Activated T-cell treated with anti-CD3 and anti-CD28 coated beads, Interleukin-2, amount 50 U/mL, for 24 hours (primary cell): Measurements from ENCODE around the gene STX3.
"Not testable (repeated sequence)": the region's sequence is repeated elsewhere in the genome, so short reads cannot be mapped to it uniquely, and the experiment has no call there.

Source experiments
- DNase-seq: peaks from one replicate; pipeline ENCODE4 v3.0.0-alpha.2; 2020
- H3K27ac Mint-ChIP-seq: 2 replicates; pipeline ENCODE4 v1.8.0; 2020; ENCODE audit warnings: mild to moderate bottlenecking, mixed read lengths
- H3K27me3 Mint-ChIP-seq: 2 replicates; pipeline ENCODE4 v1.8.0; 2020; ENCODE audit warnings: mixed read lengths
- H3K36me3 Mint-ChIP-seq: 2 replicates; pipeline ENCODE4 v1.8.0; 2020; ENCODE audit warnings: low read depth, mixed read lengths
- H3K4me1 Mint-ChIP-seq: 2 replicates; pipeline ENCODE4 v1.8.0; 2020; ENCODE audit warnings: low read depth, mixed read lengths
- H3K4me3 Mint-ChIP-seq: 2 replicates; pipeline ENCODE4 v1.8.0; 2020; ENCODE audit warnings: mild to moderate bottlenecking, moderate library complexity, mixed read lengths
- H3K9me3 Mint-ChIP-seq: 2 replicates; pipeline ENCODE4 v1.8.0; 2020; ENCODE audit warnings: mixed read lengths

STX3 gene

DNA sequence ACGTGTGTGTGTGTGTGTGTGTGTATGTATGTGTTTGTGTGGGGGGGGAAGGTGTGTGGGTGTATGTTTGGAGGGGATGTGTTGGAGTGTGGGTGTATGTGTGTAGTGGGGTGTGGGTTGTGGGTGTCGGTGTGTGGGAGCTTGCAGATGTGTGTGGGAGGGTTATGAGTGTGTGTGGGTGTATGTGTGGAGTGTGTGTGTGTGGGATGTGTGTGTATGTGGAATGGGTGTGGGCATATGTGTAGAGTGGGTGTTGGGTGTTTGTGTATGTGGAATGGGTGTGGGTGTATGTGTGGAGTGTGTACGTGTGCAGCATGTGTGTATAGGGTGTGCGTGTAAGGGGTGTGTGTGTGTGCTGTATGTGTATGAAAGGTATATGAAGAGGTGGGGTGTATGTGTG lies 14.7 kb downstream of the STX3 start:
- H3K36me3 Mint-ChIP-seq = peaks cover 5% of the 10 kb centered on the region
- H3K4me3 Mint-ChIP-seq = no peak overlapping the region
- H3K9me3 Mint-ChIP-seq = no peaks in the 10 kb centered on the region
- no peak for DNase-seq
- no peaks in the 10 kb centered on the region for H3K27me3 Mint-ChIP-seq
- H3K27ac Mint-ChIP-seq = no peak overlapping the region
- peaks cover 33% of the 10 kb centered on the region for H3K4me1 Mint-ChIP-seq

DNA sequence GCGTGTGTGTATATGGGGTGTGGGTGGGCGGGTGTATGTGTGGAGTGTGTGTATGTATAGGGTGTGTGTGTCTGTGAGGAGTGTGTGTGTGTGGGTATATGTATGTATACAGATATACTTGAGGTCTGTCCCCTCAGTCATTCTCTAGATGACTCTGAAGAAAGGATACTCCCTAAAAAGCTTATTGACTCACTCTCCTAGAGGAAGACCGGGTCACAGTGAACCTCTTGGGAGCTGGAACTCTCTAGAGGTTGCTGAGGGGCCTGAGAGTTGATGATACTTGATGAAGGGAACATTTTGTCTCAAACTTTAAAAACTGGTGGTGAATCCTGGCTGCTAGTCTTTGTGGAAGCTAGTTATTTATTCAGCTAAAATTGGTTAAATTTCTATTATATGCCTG lies 15.1 kb downstream of the STX3 start:
- Mint-ChIP-seq H3K27ac (no peak overlapping the region), H3K9me3 (no peaks in the 10 kb centered on the region), H3K27me3 (no peaks in the 10 kb centered on the region), H3K4me3 (no peak overlapping the region), H3K4me1 (peaks cover 28% of the 10 kb centered on the region), H3K36me3 (peaks cover 9% of the 10 kb centered on the region)
- DNase-seq = no peak

DNA sequence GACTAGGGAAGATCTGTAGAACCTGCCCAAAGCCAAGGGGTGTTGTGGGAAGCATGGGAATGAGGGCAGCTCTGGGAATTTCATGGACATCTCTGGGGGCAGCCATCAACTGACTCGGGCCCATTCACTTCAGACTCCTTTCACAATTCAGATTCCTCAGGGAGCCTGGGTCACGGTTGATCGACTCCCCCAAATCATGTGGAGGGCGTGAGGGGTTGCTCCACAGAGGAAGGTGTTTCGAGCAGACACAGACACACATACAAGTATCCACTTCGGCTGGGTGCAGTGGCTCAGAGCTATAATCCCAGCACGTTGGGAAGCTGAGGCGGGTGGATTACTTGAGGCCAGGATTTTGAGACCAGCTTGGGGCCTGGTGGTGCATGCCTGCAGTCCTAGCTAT lies 15.7 kb downstream of the STX3 start:
- no peaks in the 10 kb centered on the region for H3K9me3 Mint-ChIP-seq
- no peak overlapping the region for H3K4me3 Mint-ChIP-seq
- DNase-seq = no peak
- peaks cover 9% of the 10 kb centered on the region for H3K36me3 Mint-ChIP-seq
- peaks cover 32% of the 10 kb centered on the region for H3K4me1 Mint-ChIP-seq
- H3K27ac Mint-ChIP-seq = no peak overlapping the region
- no peaks in the 10 kb centered on the region for H3K27me3 Mint-ChIP-seq

DNA sequence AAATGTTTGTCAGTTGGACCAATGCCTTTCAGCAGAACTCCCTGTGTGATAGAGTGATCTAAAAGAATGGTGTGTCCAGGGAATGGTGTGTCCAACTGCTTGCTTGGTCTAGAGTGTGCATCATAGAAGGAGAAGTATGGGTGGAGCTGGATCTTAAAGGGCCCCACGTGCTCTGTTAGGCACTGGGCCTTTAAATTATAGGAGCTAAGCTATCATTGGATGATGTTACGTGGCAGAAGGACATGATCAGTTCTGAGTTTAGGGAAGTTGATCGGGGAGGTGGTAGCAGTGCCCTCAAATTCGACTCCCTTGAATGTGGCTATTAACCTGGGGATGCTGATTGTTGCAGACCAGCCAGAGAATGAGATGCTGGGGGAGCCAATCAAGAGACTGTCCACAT lies 16.4 kb downstream of the STX3 start:
- Mint-ChIP-seq H3K4me1 (peaks cover 37% of the 10 kb centered on the region), H3K9me3 (no peaks in the 10 kb centered on the region), H3K27ac (no peak overlapping the region), H3K4me3 (no peak overlapping the region), H3K27me3 (no peaks in the 10 kb centered on the region), H3K36me3 (peaks cover 9% of the 10 kb centered on the region)
- DNase-seq = no peak

DNA sequence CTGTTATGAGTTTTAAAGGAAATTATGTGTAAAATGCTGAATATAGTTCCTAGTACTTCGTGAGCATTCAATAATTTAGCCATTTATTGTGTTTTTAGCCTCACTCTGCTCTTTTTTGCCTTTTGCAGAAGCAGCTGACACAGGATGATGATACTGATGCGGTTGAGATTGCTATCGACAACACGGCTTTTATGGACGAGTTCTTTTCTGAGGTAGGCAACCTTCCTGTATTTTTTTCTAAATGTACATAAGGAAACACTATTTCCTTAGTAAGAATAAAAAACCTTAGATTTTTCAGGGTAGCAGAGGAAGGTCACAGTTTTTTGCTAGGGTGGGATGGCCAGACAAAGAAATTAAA lies 17.9 kb downstream of the STX3 start:
- Mint-ChIP-seq H3K27ac (no peak overlapping the region), H3K4me3 (no peak overlapping the region), H3K9me3 (no peaks in the 10 kb centered on the region), H3K36me3 (peaks cover 9% of the 10 kb centered on the region), H3K27me3 (no peaks in the 10 kb centered on the region), H3K4me1 (peaks cover 44% of the 10 kb centered on the region)
- DNase-seq = no peak

DNA sequence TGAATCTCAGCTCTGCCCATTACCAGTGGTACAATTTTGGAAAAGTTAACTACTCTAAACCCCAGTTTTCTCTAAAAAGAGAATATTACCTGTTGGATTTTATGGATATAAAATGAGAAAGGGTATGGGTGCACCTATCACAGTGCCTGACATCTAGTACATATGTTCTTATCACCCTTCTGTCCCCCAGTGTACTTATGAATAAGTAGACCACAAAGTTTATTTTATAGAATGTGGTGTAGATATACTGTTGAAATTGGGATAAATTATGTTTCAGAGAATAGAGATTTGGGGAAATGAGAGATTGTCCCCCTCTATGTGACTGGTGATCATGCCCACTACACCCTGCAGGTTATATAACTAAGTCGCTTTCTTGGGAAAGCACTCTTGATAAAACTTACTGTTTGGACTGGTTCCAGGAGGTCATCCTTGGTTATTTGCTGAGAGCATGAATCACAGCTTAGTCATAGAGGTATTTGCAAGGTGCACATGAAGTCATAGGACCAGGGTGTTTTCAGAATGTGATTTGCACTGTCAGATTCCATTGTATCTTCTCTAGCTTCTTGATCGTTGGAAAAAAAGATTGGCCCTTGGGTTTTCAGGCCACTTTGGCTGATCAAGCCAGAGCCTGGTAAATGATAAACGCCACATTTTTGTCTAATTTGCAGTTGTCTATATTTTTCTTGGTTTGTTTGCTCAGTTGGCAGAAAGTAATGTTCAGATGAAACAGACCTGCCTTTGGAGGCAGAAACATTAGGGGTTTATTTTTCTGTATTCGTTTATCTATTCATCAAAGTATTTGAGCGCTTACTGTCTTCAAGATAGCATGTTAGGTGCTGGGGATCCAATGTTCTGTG lies 21.3 kb downstream of the STX3 start:
- no peaks in the 10 kb centered on the region for H3K27me3 Mint-ChIP-seq
- H3K4me3 Mint-ChIP-seq = no peak overlapping the region
- DNase-seq = no peak
- no peak overlapping the region for H3K27ac Mint-ChIP-seq
- H3K36me3 Mint-ChIP-seq = peaks cover 9% of the 10 kb centered on the region
- peaks cover 38% of the 10 kb centered on the region for H3K4me1 Mint-ChIP-seq
- H3K9me3 Mint-ChIP-seq = no peaks in the 10 kb centered on the region

DNA sequence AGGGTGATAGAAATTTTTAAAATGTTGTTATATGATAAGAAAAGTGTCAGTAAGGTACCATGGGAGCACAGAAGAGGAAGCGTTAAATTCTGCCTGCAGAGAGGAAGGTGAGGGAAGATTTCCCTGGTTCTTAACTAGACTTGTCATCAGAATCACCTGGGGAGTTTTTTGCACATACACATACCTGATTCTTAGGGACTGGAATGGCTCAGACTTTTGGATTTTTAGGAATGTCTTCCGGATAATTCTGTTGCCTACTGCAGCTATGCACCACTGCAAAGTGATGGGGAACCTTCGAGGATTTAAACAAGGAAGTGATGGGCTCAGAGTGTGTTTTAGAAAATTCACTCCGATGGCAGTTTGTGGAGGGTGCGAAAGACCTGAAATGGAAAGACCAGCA lies 21.9 kb downstream of the STX3 start:
- peaks cover 9% of the 10 kb centered on the region for H3K36me3 Mint-ChIP-seq

DNA sequence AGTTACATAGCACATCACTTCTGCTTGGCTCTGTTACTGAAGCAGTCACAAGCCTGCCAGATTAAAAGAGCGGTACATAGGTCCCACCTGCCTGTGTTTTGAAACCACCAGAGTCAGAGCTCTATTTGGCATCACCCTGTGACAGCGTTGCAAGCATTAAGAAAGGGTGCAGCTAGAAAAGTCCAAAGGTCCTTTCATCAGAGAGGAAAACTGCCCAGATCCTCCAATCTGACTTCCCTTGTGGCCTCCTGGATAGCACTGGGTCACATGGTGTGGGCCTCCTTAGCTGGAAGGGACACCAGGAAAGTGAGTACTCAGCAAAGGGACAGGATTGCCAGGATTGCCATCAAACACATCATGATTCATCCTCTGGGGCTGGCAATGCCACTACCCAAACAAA lies 22.9 kb downstream of the STX3 start:
- H3K27me3 Mint-ChIP-seq = no peaks in the 10 kb centered on the region
- no peaks in the 10 kb centered on the region for H3K9me3 Mint-ChIP-seq
- H3K27ac Mint-ChIP-seq = no peak overlapping the region
- H3K36me3 Mint-ChIP-seq = peaks cover 9% of the 10 kb centered on the region
- DNase-seq = no peak
- no peak overlapping the region for H3K4me3 Mint-ChIP-seq
- H3K4me1 Mint-ChIP-seq = peaks cover 23% of the 10 kb centered on the region

More for the DNA sequence above, 21.9 kb downstream of the STX3 start:
- no peak overlapping the region for H3K4me3 Mint-ChIP-seq
- H3K9me3 Mint-ChIP-seq = no peaks in the 10 kb centered on the region
- H3K27ac Mint-ChIP-seq = no peak overlapping the region
- H3K27me3 Mint-ChIP-seq = no peaks in the 10 kb centered on the region
- DNase-seq = no peak
- H3K4me1 Mint-ChIP-seq = peaks cover 31% of the 10 kb centered on the region

DNA sequence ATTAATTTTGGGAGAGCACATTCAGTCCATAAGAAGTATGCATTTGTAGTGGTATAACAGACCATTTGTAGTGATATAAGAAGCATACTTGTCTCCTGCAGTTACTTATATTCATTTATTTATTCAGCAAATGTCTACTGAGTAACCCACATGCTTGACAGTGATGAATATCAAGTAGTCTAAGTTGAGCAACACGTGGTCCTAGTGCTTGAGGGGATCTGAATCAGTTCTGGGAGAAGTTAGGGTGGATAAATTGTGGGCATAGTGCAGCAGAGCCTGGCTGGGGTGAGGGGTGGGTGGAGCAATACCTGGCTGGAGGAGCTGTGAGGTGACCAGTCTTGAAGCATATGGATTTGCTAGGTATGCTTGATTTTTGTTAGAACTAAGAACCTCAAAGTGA lies 24.3 kb downstream of the STX3 start:
- no peak for DNase-seq
- Mint-ChIP-seq H3K9me3 (no peaks in the 10 kb centered on the region), H3K27ac (no peak overlapping the region), H3K4me1 (peaks cover 30% of the 10 kb centered on the region), H3K27me3 (no peaks in the 10 kb centered on the region), H3K4me3 (no peak overlapping the region), H3K36me3 (peaks cover 4% of the 10 kb centered on the region)

DNA sequence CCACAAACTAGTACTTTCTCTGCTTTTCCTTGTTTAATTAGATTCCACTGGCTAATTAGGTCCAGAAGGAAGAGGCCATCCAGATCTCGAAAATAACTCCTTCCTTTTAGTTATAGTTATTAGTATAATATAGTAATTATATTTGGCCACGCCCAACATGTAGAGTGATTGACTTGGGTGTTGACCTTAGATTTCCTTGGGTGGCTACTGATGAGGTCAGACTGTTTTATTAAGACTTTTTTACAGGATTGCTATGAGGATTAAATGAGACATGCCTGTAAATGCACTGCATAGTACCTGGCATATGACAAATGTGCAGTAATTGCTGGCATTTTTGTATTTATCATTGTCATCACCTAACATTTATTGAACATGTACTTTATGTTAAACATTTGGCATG lies 26.9 kb downstream of the STX3 start:
- no peak for DNase-seq
- peaks cover 14% of the 10 kb centered on the region for H3K4me1 Mint-ChIP-seq
- H3K27me3 Mint-ChIP-seq = no peaks in the 10 kb centered on the region
- no peaks in the 10 kb centered on the region for H3K9me3 Mint-ChIP-seq
- no peaks in the 10 kb centered on the region for H3K36me3 Mint-ChIP-seq
- no peak overlapping the region for H3K4me3 Mint-ChIP-seq
- H3K27ac Mint-ChIP-seq = no peak overlapping the region

DNA sequence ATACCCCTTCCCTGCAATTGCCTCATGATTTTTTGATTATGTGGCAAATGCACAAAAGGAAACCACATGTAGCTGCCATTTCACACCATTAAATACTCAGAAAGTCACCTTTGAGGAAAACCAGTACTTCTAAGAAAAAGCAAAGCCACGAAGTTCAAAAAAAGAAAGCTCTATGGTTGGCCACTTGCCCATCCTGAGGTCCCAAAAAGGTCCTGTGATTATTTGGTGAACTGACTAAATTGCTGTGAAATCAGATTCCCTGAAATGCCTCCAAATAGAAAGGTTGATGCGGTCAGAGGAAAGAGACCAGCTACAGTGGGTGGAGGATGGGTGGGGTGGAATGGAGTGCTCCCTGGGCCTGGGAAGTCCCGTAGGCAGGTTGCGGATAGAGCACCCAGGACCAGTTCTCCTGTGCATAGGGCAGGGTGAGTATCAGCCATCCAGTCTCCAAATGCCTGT lies 28.5 kb downstream of the STX3 start:
- Mint-ChIP-seq H3K9me3 (no peaks in the 10 kb centered on the region), H3K4me1 (peaks cover 12% of the 10 kb centered on the region), H3K27me3 (no peaks in the 10 kb centered on the region), H3K4me3 (no peak overlapping the region), H3K27ac (no peak overlapping the region), H3K36me3 (peaks cover 5% of the 10 kb centered on the region)
- DNase-seq = no peak

DNA sequence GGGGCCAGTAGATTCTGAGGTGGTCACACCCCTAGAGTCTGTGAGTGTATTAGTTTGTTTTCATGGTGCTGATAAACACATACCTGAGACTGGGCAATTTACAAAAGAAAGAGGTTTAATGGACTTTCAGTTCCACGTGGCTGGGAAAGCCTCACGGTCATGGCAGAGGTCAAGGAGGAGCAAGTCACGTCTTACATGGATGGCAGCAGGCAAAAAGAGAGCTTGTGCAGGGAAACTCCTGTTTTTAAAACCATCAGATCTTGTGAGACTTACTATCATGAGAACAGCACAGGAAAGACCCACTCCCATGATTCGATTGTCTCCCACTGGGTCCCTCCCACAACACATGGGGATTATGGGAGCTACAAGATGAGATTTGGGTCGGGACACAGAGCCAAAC lies 29.3 kb downstream of the STX3 start:
- peaks cover 12% of the 10 kb centered on the region for H3K4me1 Mint-ChIP-seq
- not testable (repeated sequence) for H3K9me3 Mint-ChIP-seq, H3K27me3 Mint-ChIP-seq, H3K27ac Mint-ChIP-seq, H3K4me3 Mint-ChIP-seq, DNase-seq
- H3K36me3 Mint-ChIP-seq = peaks cover 12% of the 10 kb centered on the region

DNA sequence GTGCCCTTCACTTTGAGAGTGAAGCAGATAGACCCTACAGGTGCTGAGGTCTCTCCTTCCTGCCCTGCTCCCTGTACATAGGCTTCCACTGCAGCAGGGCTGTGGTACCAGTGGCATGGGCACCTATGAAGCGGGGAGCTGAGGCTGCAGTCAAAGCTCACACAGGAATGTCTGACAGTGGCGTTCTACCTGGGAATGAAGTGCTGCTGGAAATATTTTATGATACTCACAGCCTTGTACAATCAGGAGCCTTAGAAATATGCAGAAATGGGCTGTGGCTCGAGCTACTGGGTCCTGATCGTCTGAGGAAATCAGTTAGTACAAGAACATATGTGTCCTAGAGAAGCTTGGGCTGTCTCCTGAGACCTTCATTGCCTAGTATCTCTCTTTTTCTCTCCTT lies 30.6 kb downstream of the STX3 start:
- no peak overlapping the region for H3K4me3 Mint-ChIP-seq
- no peak overlapping the region for H3K27ac Mint-ChIP-seq
- H3K9me3 Mint-ChIP-seq = no peaks in the 10 kb centered on the region
- no peaks in the 10 kb centered on the region for H3K27me3 Mint-ChIP-seq
- no peak for DNase-seq
- peaks cover 12% of the 10 kb centered on the region for H3K4me1 Mint-ChIP-seq
- H3K36me3 Mint-ChIP-seq = peaks cover 17% of the 10 kb centered on the region

DNA sequence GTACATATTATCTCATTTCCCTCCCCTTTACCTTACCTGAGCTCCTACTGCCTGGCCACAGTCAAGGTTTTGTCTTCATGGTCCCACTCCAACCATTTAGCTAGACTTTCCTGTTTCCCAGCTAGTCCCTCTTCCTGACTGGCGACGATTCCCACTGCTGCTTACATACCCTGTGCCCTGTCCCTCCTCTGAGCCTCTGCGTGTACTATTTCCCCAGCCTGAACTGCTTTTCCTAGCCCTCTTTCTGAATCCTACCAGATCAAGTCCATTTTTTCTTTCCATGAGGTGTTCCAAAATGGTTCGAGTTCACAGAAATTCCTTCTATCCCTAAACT lies 32.0 kb downstream of the STX3 start:
- no peak for DNase-seq
- H3K27me3 Mint-ChIP-seq = no peaks in the 10 kb centered on the region
- H3K4me1 Mint-ChIP-seq = peaks cover 12% of the 10 kb centered on the region
- H3K27ac Mint-ChIP-seq = no peak overlapping the region
- no peaks in the 10 kb centered on the region for H3K9me3 Mint-ChIP-seq
- peaks cover 17% of the 10 kb centered on the region for H3K36me3 Mint-ChIP-seq
- H3K4me3 Mint-ChIP-seq = no peak overlapping the region

DNA sequence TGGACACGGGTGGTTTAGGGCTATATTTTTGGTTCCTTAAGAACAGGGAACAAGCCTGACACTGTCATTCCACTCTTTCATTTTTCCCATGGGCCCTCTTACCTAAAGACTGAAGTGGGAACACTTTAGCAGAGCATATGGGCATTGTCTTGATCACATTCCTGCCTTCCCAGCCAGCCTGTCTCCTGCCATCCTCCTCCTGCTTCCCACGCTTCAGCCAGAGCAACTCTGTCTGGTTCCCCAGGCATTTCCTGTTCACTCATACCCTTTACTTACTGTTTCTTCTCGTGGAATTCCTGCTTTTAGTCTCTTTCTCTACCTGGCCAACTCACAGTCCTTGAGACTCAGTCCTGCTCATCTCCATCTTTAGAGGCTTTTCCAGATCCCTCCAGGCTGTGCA lies 32.6 kb downstream of the STX3 start:
- no peak overlapping the region for H3K27ac Mint-ChIP-seq
- no peak for DNase-seq
- H3K27me3 Mint-ChIP-seq = no peaks in the 10 kb centered on the region
- peaks cover 12% of the 10 kb centered on the region for H3K4me1 Mint-ChIP-seq
- H3K9me3 Mint-ChIP-seq = no peaks in the 10 kb centered on the region
- H3K36me3 Mint-ChIP-seq = peaks cover 22% of the 10 kb centered on the region
- H3K4me3 Mint-ChIP-seq = no peak overlapping the region

DNA sequence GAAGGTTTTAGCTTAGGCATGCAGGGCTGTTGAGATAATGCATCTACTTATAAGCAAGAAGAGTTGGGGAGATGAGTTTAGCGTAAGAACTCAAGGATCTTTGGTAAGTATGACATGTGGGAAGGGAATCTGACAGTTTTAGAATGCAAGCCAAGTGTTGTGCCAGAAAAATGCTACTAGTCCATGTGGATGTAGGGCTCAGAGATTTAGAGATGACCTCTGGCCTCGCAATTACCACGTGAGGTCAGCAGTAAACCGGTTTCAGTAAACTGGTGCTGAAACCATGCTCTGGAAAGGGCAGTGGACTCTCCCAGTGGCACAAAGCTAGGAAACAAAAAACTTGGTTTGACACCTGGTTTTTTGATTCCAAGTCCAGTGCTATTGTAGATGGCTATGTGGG lies 36.5 kb downstream of the STX3 start:
- Mint-ChIP-seq H3K36me3 (peaks cover 39% of the 10 kb centered on the region), H3K27me3 (no peaks in the 10 kb centered on the region), H3K27ac (no peak overlapping the region), H3K4me3 (no peak overlapping the region), H3K9me3 (no peaks in the 10 kb centered on the region), H3K4me1 (no peaks in the 10 kb centered on the region)
- DNase-seq = no peak
